GM19035 (cell line): ENCODE results near the gene PHIP.

Experiments
- ATAC-seq: cut with Tn5 transposase; IDR thresholded peaks from one replicate; pipeline ENCODE4 v1.9.1; 2021; ENCODE audit not compliant: unreplicated experiment

PHIP gene

GRCh38 chr6:79071547-79071946 lies 6.5 kb downstream of the PHIP start:
- ATAC-seq: no peak

- ATAC-seq: peak; percentile 75
Measured at GRCh38 chr6:79070206-79070825, 7.7 kb downstream of the PHIP start.

GRCh38 chr6:79066828-79067227 lies 11.2 kb downstream of the PHIP start:
- ATAC-seq: no peak

- no peak for ATAC-seq
Measured at GRCh38 chr6:79066330-79066729, 11.7 kb downstream of the PHIP start.

- no peak for ATAC-seq
Measured at GRCh38 chr6:79065232-79065631, 12.8 kb downstream of the PHIP start.

GRCh38 chr6:79064635-79065034 lies 13.4 kb downstream of the PHIP start:
- ATAC-seq: no peak

GRCh38 chr6:79062708-79063107 lies 15.3 kb downstream of the PHIP start:
- ATAC-seq: no peak

- ATAC-seq: no peak
Measured at GRCh38 chr6:79057746-79058145, 20.3 kb downstream of the PHIP start.

- no peak for ATAC-seq
Measured at GRCh38 chr6:79056226-79056625, 21.8 kb downstream of the PHIP start.

GRCh38 chr6:79048611-79049010 lies 29.4 kb downstream of the PHIP start:
- no peak for ATAC-seq

GRCh38 chr6:79047072-79047471 lies 31.0 kb downstream of the PHIP start:
- no peak for ATAC-seq

- no peak for ATAC-seq
Measured at GRCh38 chr6:79045966-79046365, 32.1 kb downstream of the PHIP start.

- ATAC-seq: peak; percentile 40
Measured at GRCh38 chr6:79042799-79043126, 35.3 kb downstream of the PHIP start.

GRCh38 chr6:79042088-79042798 lies 35.8 kb downstream of the PHIP start:
- ATAC-seq: peak; percentile 87

GRCh38 chr6:79040083-79040482 lies 38.0 kb downstream of the PHIP start:
- no peak for ATAC-seq

GRCh38 chr6:79038061-79038460 lies 40.0 kb downstream of the PHIP start:
- ATAC-seq: no peak

- peak; percentile 51 for ATAC-seq
Measured at GRCh38 chr6:79034865-79035264, 43.2 kb downstream of the PHIP start.

- ATAC-seq: no peak
Measured at GRCh38 chr6:79033279-79033678, 44.8 kb downstream of the PHIP start.

GRCh38 chr6:79031821-79032590 lies 46.0 kb downstream of the PHIP start:
- no peak for ATAC-seq

- no peak for ATAC-seq
Measured at GRCh38 chr6:79030511-79030910, 47.5 kb downstream of the PHIP start.

GRCh38 chr6:79030023-79030422 lies 48.0 kb downstream of the PHIP start:
- no peak for ATAC-seq

- no peak for ATAC-seq
Measured at GRCh38 chr6:79028641-79029314, 49.3 kb downstream of the PHIP start.
